Tibial artery (tissue), 4 donors: ENCODE data around the gene MAPK8.

Experiments
- DNase-seq, 2 donors: peaks; one replicate each; pipeline ENCODE4 v3.0.0-alpha.2; 2019
- H3K27ac ChIP-seq, 2 donors: fragments of 200-600 bp; sonication (generic) in 1 of 2; 1 replicate in 1 of 2; 2 replicates in 1 of 2; pipeline ENCODE4 v1.5.1; 2018 to 2019; ENCODE audit warnings: mild to moderate bottlenecking in 1 of 2
- H3K27me3 ChIP-seq, 2 donors: fragments of 200-600 bp; sonication (generic) in 1 of 2; one replicate each; pipeline versions ENCODE4 v1.5.1 to v1.6.0; 2016 to 2019
- H3K36me3 ChIP-seq, 3 donors: fragments of 200-600 bp; sonication (generic) in 2 of 3; one replicate each; pipeline ENCODE4 v1.5.1; 2016 to 2019; ENCODE audit warnings: mild to moderate bottlenecking in 2 of 3
- H3K4me1 ChIP-seq, 4 donors: fragments of 200-600 bp; sonication (generic) in 2 of 4; 1 replicate in 3 of 4; 2 replicates in 1 of 4; pipeline ENCODE4 v1.5.1; 2016 to 2019
- H3K4me3 ChIP-seq, 2 donors: fragments of 200-600 bp; sonication (generic) in 1 of 2; 1 replicate in 1 of 2; 2 replicates in 1 of 2; pipeline ENCODE4 v1.5.1; 2018 to 2019; ENCODE audit warnings: mild to moderate bottlenecking in 2 of 2
- H3K9me3 ChIP-seq, 3 donors: fragments of 200-600 bp; sonication (generic) in 1 of 3; one replicate each; pipeline ENCODE4 v1.5.1; 2016 to 2019
- intact Hi-C: fragments of 100-400 bp; cut with DNase I; formaldehyde crosslinking; loops from one replicate; pipeline ENCODE4 v1.15.0; 2023; ENCODE audit warnings: low total_unique reads
- TF ChIP-seq, protein P1 (sequence below), 2 experiments: fragments of 200-600 bp in 1 of 2; fragments of 450-650 bp in 1 of 2; IDR thresholded peaks; one replicate each; pipeline ENCODE4 v1.5.1; 2017 to 2019; ENCODE audit warnings: antibody characterized with exemption in 2 of 2, mild to moderate bottlenecking in 1 of 2, moderate library complexity in 1 of 2

The MAPK8 gene

GRCh38 chr10:48400850-48401220, 94.4 kb downstream of the MAPK8 start:
- intact Hi-C loops = no loop called here
- Histone ChIP-seq H3K4me1 (peaks cover 0 to 11% (median 0%) of the 10 kb centered on the region in 4 donors), H3K27me3 (no peaks in the 10 kb centered on the region), H3K4me3 (no peak overlapping the region), H3K9me3 (no peaks in the 10 kb centered on the region), H3K27ac (no peak overlapping the region), H3K36me3 (no peaks in the 10 kb centered on the region)
- TF ChIP-seq, protein P1, sequence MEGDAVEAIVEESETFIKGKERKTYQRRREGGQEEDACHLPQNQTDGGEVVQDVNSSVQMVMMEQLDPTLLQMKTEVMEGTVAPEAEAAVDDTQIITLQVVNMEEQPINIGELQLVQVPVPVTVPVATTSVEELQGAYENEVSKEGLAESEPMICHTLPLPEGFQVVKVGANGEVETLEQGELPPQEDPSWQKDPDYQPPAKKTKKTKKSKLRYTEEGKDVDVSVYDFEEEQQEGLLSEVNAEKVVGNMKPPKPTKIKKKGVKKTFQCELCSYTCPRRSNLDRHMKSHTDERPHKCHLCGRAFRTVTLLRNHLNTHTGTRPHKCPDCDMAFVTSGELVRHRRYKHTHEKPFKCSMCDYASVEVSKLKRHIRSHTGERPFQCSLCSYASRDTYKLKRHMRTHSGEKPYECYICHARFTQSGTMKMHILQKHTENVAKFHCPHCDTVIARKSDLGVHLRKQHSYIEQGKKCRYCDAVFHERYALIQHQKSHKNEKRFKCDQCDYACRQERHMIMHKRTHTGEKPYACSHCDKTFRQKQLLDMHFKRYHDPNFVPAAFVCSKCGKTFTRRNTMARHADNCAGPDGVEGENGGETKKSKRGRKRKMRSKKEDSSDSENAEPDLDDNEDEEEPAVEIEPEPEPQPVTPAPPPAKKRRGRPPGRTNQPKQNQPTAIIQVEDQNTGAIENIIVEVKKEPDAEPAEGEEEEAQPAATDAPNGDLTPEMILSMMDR (IDR thresholded peaks at IDR 0.05) = no peak
- no peak for DNase-seq

GRCh38 chr10:48404646-48405045, 98.2 kb downstream of the MAPK8 start:
- H3K27ac ChIP-seq = no peak overlapping the region
- DNase-seq = no peak
- intact Hi-C loops = no loop called here
- H3K36me3 ChIP-seq = peaks cover 6 to 9% (median 7%) of the 10 kb centered on the region in 3 donors
- no peaks in the 10 kb centered on the region for H3K27me3 ChIP-seq
- TF ChIP-seq, protein P1 (IDR thresholded peaks at IDR 0.05) = no peak
- no peak overlapping the region for H3K4me3 ChIP-seq
- H3K9me3 ChIP-seq = no peaks in the 10 kb centered on the region
- H3K4me1 ChIP-seq = peaks cover 0 to 4% (median 0%) of the 10 kb centered on the region in 4 donors

DNA sequence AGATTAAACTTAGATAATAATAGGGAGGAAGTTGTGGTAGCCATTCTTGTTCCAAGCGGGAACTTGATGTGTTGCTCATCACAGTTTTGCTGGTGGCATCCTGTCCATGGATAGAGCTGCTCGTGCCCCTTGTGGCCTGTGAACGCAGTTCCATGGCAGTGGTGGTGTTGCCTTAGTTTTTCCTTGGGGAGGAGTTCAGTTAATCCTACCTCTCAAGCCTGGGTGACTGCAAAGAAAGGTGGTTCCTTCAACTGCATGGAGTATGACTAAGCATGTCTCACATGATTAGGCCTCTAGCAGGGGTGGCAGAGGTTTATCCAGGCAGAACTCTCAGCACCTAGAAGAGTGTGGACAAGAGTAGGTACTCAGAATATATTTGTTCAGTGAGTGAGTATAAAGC, 99.7 kb downstream of the MAPK8 start:
- H3K27ac ChIP-seq = no peak overlapping the region
- H3K27me3 ChIP-seq = no peaks in the 10 kb centered on the region
- H3K36me3 ChIP-seq = peaks cover 21 to 24% (median 21%) of the 10 kb centered on the region in 3 donors
- DNase-seq = no peak
- H3K9me3 ChIP-seq = no peaks in the 10 kb centered on the region
- TF ChIP-seq, protein P1 (IDR thresholded peaks at IDR 0.05) = no peak
- no peak overlapping the region for H3K4me3 ChIP-seq
- H3K4me1 ChIP-seq = no peaks in the 10 kb centered on the region
- intact Hi-C loops = no loop called here

DNA sequence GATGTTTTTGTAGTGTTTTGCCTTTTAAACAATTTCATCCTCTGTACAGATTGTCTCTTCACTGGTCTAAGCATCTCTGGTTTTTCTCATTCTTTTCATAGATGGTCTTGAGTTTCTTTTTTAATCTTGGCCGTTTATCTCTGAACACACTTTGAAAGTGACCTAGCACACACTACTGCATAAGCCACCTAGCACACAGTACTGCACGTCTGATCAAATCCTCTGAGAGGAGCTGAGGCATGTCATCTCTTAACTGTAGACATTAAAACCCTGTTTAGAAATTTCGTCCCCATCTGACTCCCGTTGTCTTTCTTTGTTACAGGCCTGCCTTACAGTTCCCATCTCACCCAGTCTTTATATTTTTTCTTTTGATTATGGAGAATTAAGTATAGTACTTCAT, 100.2 kb downstream of the MAPK8 start:
- TF ChIP-seq, protein P1 (IDR thresholded peaks at IDR 0.05) = no peak
- H3K4me3 ChIP-seq = no peak overlapping the region
- no peak overlapping the region for H3K27ac ChIP-seq
- peaks cover 24 to 27% (median 26%) of the 10 kb centered on the region in 3 donors for H3K36me3 ChIP-seq
- intact Hi-C loops = no loop called here
- H3K27me3 ChIP-seq = no peaks in the 10 kb centered on the region
- H3K4me1 ChIP-seq = no peaks in the 10 kb centered on the region
- H3K9me3 ChIP-seq = peaks cover 0 to 4% (median 1%) of the 10 kb centered on the region in 3 donors
- DNase-seq = no peak

DNA sequence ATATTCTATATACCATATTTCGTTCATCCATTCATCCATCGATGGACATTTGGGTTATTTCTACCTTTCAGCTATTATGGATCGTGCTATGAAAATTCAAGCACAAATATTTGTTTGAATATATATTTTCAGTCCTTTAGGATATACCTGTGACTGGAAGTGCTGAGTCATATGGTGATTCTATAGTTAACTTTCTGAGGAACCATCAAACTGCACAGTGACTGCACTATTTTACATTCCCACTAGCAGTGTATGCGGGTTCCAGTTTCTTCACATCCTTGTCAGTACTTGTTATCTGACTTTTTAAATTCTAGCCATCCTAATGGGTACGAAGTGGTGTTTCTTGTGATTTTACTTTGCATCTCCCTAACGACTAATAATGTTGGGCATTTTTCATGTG, 104.0 kb downstream of the MAPK8 start:
- no peak overlapping the region for H3K27ac ChIP-seq
- intact Hi-C loops = no loop called here
- no peaks in the 10 kb centered on the region for H3K4me1 ChIP-seq
- H3K9me3 ChIP-seq = peaks cover 0 to 19% (median 14%) of the 10 kb centered on the region in 3 donors
- no peak overlapping the region for H3K4me3 ChIP-seq
- TF ChIP-seq, protein P1 (IDR thresholded peaks at IDR 0.05) = no peak
- peaks cover 40 to 44% (median 42%) of the 10 kb centered on the region in 3 donors for H3K36me3 ChIP-seq
- no peak for DNase-seq
- H3K27me3 ChIP-seq = no peaks in the 10 kb centered on the region

DNA sequence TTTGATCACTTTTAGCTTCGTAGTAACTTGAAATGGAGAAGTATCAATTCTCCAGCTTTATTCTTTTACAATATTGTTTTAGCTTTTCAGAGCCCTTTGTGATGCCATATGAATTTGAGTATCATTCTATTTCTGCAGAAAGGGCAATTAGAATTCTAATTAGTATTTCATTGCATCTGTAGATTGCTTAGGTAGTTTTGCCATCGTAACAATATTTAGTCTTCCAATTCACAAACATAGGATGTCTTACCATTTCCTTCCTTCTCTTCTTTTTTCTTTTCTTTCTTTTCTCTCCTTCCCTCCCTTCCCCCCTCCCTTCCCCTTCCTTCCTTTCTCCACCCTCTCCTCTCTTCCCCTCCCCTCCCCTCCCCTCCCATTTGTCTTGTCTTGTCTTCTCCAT, 105.0 kb downstream of the MAPK8 start:
- Histone ChIP-seq H3K4me1 (peaks cover 0 to under 1% (median 0%) of the 10 kb centered on the region in 4 donors), H3K27me3 (no peaks in the 10 kb centered on the region), H3K9me3 (peaks cover 0 to 19% (median 14%) of the 10 kb centered on the region in 3 donors), H3K4me3 (no peak overlapping the region), H3K36me3 (peaks cover 40 to 44% (median 42%) of the 10 kb centered on the region in 3 donors), H3K27ac (no peak overlapping the region)
- no peak for DNase-seq
- intact Hi-C loops = no loop called here
- TF ChIP-seq, protein P1 (IDR thresholded peaks at IDR 0.05) = no peak
